Choroid plexus epithelial cell (primary cell): ENCODE results near the gene ASB13.
A peak's percentile ranks its signal among the peaks of the same experiment; 100 is the strongest.

Source experiments
- DNase-seq: peaks from one replicate; pipeline ENCODE4 v3.0.0-alpha.2; 2010; ENCODE audit warnings: low read depth
- H3K4me3 ChIP-seq: 2 replicates; pipeline ENCODE4 v1.5.1; 2011; ENCODE audit warnings: low read depth, mild to moderate bottlenecking, control low read depth, low read length, moderate library complexity
- TF ChIP-seq, protein P1 (sequence below): conservative IDR thresholded peaks from 2 replicates; pipeline ENCODE4 v1.5.1; 2011; ENCODE audit warnings: low read depth, mild to moderate bottlenecking, control low read depth, inconsistent platforms, low read length, moderate library complexity

The ASB13 gene

DNA sequence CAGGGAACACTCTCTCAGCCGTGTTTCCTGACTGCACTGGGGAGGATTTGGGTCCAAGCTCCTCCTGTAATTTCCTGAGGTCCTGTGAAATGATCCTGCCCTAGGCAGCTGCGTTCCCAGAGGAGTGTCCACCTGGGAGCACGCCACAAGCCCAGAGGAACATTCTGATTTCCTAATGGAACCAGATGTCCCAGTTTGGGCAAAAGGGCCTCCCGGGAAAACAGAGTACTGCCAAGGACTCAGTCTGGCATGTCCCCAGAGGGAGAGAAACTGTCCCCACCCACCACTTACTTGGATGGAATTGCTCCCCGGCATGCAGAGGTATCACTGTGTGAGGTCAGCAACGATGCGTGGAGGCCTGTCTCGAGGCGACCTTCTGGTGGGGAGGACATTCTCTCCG, 34.5 kb downstream of the ASB13 start:
- TF ChIP-seq, protein P1, sequence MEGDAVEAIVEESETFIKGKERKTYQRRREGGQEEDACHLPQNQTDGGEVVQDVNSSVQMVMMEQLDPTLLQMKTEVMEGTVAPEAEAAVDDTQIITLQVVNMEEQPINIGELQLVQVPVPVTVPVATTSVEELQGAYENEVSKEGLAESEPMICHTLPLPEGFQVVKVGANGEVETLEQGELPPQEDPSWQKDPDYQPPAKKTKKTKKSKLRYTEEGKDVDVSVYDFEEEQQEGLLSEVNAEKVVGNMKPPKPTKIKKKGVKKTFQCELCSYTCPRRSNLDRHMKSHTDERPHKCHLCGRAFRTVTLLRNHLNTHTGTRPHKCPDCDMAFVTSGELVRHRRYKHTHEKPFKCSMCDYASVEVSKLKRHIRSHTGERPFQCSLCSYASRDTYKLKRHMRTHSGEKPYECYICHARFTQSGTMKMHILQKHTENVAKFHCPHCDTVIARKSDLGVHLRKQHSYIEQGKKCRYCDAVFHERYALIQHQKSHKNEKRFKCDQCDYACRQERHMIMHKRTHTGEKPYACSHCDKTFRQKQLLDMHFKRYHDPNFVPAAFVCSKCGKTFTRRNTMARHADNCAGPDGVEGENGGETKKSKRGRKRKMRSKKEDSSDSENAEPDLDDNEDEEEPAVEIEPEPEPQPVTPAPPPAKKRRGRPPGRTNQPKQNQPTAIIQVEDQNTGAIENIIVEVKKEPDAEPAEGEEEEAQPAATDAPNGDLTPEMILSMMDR, result no peak
- no peak for DNase-seq

DNA sequence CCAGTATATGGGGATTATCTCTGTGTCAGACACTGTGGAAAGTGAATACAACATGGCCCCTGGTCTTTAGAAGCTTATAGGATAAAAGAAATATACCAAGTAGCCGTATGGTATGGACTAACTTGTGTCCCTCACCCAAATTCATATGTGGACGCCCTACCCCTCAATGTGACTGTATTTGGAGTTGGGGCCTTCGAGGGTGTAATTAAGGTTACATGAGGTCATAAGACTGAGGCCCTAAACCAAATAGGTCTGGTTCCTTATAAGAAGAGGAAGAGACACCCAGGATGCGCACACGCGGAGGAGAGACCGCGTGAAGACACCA, 36.3 kb downstream of the ASB13 start:
- H3K4me3 ChIP-seq, result no peak overlapping the region
- DNase-seq, result no peak
- TF ChIP-seq, protein P1, result no peak

More for the DNA sequence above, 34.5 kb downstream of the ASB13 start:
- no peak overlapping the region for H3K4me3 ChIP-seq

DNA sequence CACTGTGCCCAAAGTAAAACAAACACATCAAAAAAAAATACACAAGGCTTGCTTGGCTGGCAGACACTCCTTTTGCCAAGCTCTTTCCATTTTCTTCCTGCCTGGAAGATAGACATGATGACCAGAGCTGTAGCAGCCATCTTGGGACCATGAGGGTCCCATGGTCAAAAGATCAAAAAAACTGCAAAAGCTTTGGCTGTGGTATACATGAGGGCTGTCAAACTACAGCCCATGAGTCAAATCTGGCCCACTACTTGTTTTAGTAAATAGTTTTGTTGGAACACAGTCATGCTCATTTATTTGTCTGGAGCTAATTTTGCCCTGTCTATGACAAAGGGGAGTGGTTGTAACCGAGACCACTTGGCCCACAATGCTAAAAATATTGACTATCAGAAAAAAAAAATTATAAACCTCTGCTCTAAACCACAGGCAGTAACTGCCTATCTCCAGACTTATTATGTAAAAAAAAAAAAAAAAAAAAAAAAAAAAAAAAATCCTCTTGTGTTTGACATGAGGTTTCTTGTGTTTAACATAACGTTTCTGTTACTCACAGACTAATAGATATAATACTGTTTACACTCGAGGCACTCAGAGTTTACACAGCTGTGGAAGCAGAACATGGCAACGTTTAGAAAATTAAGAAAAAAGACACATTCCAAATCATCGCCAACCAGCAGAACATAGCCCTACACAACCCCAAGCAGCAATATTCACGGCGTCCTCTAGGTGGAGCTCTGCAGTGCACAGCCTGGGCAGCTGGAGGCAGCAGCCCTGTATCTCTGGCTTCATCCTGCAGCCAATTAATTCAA, 36.9 kb downstream of the ASB13 start:
- DNase-seq, result peak; percentile 88
- TF ChIP-seq, protein P1, result peak; percentile 99
- H3K4me3 ChIP-seq, result no peak overlapping the region

DNA sequence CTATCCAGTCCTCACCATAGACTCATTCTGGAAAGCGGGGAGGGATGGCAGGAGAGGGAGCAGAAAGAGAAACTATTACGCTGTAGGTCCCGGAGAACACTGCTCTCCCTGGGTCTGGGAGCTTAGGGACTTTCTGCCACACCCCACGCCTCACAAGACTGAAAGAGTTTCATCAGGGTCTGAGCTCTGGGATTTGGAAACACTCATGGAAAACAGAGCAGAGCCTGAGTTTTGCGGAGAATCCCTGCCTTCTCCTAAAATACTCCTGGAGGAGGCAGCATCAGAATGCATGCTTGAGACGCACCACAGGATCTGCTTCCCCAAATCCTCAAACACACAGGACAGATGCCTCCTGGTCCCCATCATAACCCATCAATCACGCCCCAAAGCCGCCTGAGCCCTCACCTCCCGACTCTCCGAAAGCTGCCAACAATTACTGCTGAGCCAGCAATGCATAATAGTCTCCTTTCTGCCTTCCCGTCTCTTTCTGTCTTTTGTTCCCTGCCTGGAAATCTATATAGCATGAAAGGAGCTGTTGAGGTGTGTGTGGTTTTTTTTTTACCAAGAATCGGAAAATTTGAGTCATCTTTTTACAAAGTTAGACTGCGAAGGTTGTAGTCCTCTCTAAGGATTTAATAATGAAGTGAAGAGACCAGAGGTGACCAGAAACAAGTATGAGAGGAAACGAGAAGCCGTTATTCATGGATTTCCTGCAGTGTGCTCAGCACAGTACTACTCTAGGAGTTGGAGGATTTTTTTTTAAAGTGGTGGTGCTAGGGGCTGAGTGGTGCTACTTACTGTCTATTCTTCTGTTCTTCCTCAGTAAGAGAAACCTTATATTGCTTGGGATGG, 37.7 kb downstream of the ASB13 start:
- TF ChIP-seq, protein P1, result no peak
- DNase-seq, result peak; percentile 46
- no peak overlapping the region for H3K4me3 ChIP-seq

DNA sequence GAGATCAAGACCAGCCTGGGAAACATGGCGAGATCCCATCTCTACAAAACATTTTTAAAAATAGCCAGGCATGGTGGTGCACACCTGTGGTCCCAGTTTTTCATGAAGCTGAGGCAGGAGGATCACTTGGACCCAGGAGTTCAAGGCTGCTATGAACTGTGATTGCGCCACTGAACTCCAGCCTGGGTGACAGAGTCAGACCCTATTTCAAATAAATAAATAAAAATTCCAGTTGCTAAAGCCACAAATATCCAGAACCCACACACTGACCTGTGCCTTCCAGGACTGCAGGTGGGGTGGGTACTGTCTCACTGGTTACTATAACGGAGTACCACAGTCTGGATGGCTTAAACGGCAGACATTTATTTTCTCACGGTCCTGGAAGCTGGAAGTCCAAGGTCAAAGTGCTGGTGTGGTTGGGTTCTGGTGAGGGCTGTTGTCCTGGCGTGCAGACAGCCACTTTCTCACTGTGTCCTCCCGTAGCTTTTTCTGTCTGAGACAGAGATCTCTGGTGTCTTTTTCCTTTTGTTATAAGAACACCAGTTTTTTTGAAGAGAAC, 38.8 kb downstream of the ASB13 start:
- DNase-seq, result no peak
- TF ChIP-seq, protein P1, result no peak
- no peak overlapping the region for H3K4me3 ChIP-seq

DNA sequence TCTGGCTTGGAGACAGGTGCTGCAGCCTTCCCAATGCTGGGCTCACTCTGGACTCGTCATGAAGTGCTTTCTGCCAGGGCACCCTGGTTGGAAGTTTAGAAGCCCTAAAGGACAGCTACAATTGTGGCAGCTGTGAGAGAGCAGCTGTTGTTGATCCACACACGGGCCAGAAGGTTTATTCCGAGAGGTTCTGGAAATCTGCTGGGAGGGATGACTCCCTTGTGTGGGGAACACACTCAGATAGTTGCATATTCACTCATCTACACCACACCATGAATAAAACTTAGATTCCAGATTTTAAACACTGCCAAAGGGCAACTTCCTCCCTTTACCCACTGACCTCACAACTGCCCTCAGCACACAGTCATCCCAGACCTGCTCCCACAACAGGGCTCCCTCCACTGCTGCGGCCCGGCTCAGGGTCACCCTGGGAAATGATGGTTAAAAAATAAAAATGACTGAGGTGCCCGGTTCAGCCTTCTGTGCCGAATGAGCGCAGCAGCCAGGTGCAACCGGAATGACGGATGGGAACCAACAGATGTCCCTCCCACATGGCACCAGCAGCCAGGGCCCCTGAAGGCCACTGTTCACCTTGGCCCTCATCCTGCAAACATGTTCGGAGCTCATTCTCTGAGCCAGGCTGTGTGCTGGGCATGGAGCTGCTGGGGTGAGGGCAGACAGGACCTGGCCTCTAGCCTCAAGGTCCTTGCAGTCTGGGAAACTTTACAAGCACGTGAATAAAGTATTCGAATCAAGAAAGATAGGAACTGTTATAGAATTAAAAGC, 40.2 kb downstream of the ASB13 start:
- no peak for DNase-seq
- TF ChIP-seq, protein P1, result no peak
- H3K4me3 ChIP-seq, result no peak overlapping the region
